Panc1 (cell line): ENCODE results near the gene KIAA0930. TPM values are rescaled to one million over a fixed set of nuclear protein-coding genes. Genes with fewer than 3 reads are reported as not detected.
"Not testable (repeated sequence)": the region's sequence is repeated elsewhere in the genome, so short reads cannot be mapped to it uniquely, and the experiment has no call there.

Experiments used
- ATAC-seq: fragments of 200-7000 bp; cut with Tn5 transposase; 2 replicates; pipeline ENCODE4 v1.9.1; 2020; ENCODE audit warnings: mild to moderate bottlenecking, moderate library complexity
- BruUV-seq: library from RNA; stranded (reverse); fragments of 400-500 nt; replicated peaks from 2 replicates; lab custom pipeline; 2021; lab: Mats Ljungman, UMichigan
- CTCF ChIA-PET: fragments of 300-600 bp; sonication (Branson Sonifier 250); formaldehyde crosslinking; loops from one replicate; lab custom pipeline; 2022; ENCODE audit warnings: antibody characterized with exemption; lab: Charles Lee
- POLR2A ChIA-PET: fragments of 300-600 bp; sonication (Branson Sonifier 250); formaldehyde crosslinking; loops from one replicate; lab custom pipeline; 2022; ENCODE audit warnings: antibody characterized with exemption; lab: Charles Lee
- DNase-seq: peaks from one replicate; pipeline ENCODE4 v3.0.0-alpha.2; 2010; ENCODE audit warnings: low read depth, low spot score
- H3K27ac ChIP-seq: 2 replicates; pipeline ENCODE4 v1.5.1; 2011; ENCODE audit warnings: mild to moderate bottlenecking, low read length, inconsistent platforms
- H3K27me3 ChIP-seq: fragments of 200-500 bp; sonication (Bioruptor generic); 2 replicates; pipeline ENCODE4 v1.6.0; 2014; ENCODE audit warnings: low read length, inconsistent platforms; ENCODE audit not compliant: control insufficient read depth, insufficient read depth
- H3K36me3 ChIP-seq: fragments of 200-500 bp; sonication (Bioruptor generic); 2 replicates; pipeline ENCODE4 v1.5.1; 2014; ENCODE audit warnings: inconsistent platforms, mild to moderate bottlenecking, low read length, moderate library complexity; ENCODE audit not compliant: control insufficient read depth, insufficient read depth
- H3K4me1 ChIP-seq: 2 replicates; pipeline ENCODE4 v1.5.1; 2011; ENCODE audit warnings: inconsistent platforms, mild to moderate bottlenecking, low read length, moderate library complexity; ENCODE audit not compliant: control insufficient read depth, insufficient read depth
- H3K4me3 ChIP-seq, 2 experiments: 2 replicates each; pipeline ENCODE4 v1.5.1; 2011 to 2012; ENCODE audit warnings: low read depth in 2 of 2, low read length in 2 of 2, mild to moderate bottlenecking in 2 of 2, inconsistent platforms in 1 of 2, moderate library complexity in 1 of 2
- H3K9me3 ChIP-seq: fragments of 200-500 bp; sonication (Bioruptor generic); 2 replicates; pipeline ENCODE4 v1.5.1; 2014; ENCODE audit warnings: low read depth, mild to moderate bottlenecking, inconsistent platforms, low read length, moderate library complexity; ENCODE audit not compliant: control insufficient read depth, insufficient read depth
- CTCF ChIP-seq: fragments of 450-650 bp; IDR thresholded peaks from 2 replicates; pipeline ENCODE4 v1.5.1; 2017; ENCODE audit warnings: mild to moderate bottlenecking
- POLR2AphosphoS5 ChIP-seq: IDR thresholded peaks from 2 replicates; pipeline ENCODE4 v1.6.1; 2012; ENCODE audit warnings: mild to moderate bottlenecking, low read depth, low read length, moderate library complexity
- REST ChIP-seq, 2 experiments: IDR thresholded peaks; 2 replicates each; pipeline ENCODE4 v1.6.1; 2011 to 2012; ENCODE audit warnings: low read depth in 2 of 2, control low read depth in 1 of 2, low read length in 1 of 2, mild to moderate bottlenecking in 1 of 2, moderate library complexity in 1 of 2; ENCODE audit not compliant: insufficient read depth in 1 of 2
- SIN3A ChIP-seq: IDR thresholded peaks from 2 replicates; pipeline ENCODE4 v1.6.1; 2012; ENCODE audit warnings: low read depth, mild to moderate bottlenecking, low read length, moderate library complexity, borderline replicate concordance; ENCODE audit not compliant: insufficient read depth
- TCF7L2 ChIP-seq: IDR thresholded peaks from 2 replicates; pipeline ENCODE4 v1.6.1; 2011; ENCODE audit warnings: mild to moderate bottlenecking, low read depth, low read length, inconsistent platforms
- in situ Hi-C: cut with HindIII; loops from 2 replicates; pipeline ENCODE4 v1.10.0; 2016; ENCODE audit warnings: low sequenced_read_pairs, low pct_unique_long_range_greater_than_20kb
- intact Hi-C: fragments of 100-400 bp; cut with micrococcal nuclease; formaldehyde crosslinking; loops from one replicate; pipeline ENCODE4 v1.10.0; 2022; ENCODE audit not compliant: unreplicated experiment
- total RNA-seq: library from RNA; stranded (reverse); gene quantifications from one replicate; pipeline ENCODE4 v1.2.1, GENCODE V29; 2021; ENCODE audit not compliant: unreplicated experiment

Gene KIAA0930
- total RNA-seq, 1 experiment from 2014 or later, result 42.5 TPM

DNA sequence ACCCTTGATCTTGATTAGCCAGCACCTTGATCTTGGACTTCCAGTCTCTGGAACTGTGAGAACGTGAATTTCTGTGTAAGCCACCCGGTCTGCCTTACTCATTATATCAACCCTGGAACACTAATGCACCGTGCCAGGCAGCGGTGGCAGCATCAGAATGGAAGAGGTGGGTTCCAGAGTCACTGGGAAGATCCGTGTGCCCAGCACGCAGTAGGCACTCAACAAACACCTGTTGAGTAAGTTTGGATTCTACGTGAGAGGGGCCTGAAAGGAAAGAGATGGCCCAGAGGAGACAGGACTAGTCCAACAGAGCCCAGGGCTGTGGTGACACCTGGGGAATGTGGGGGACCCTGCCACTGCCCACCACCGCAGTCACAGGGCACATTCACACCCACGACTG is 37.4 kb upstream of the KIAA0930 start:
- no peaks in the 10 kb centered on the region for H3K9me3 ChIP-seq
- ChIA-PET POLR2A (no interaction called here), CTCF (no interaction called here)
- H3K27me3 ChIP-seq, result no peaks in the 10 kb centered on the region
- no peak for TF ChIP-seq SIN3A
- no peak for TF ChIP-seq TCF7L2
- no peak for TF ChIP-seq CTCF
- no peak for TF ChIP-seq POLR2AphosphoS5
- DNase-seq, result no peak
- no peak overlapping the region for H3K4me3 ChIP-seq
- no peaks in the 10 kb centered on the region for H3K36me3 ChIP-seq
- H3K27ac ChIP-seq, result no peak overlapping the region
- intact Hi-C loops (no loop called here), in situ Hi-C loops (no loop called here)
- no peak for ATAC-seq
- no TSS peak for BruUV-seq
- no peaks in the 10 kb centered on the region; the same call in 1 of the 2 replicates for H3K4me1 ChIP-seq

DNA sequence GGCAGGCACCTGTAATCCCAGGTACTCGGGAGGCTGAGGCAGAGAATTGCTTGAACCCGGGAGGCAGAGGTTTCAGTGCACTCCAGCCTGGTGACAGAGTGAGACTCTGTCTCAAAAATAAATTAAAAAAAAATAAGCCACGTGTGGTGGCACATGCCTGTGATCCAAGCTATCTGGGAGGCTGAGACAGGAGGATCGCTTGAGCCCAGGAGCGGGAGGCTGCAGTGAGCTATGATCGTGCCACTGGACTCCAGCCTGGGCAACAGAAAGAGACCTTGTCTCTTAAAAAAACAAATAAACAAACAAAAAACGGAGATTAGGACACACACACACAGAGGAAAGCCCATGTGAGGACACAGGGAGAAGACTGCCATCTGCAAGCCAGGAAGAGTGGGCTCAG is 37.0 kb upstream of the KIAA0930 start:
- H3K27ac ChIP-seq, H3K27me3 ChIP-seq, ATAC-seq, H3K36me3 ChIP-seq, H3K4me3 ChIP-seq, intact Hi-C loops, DNase-seq, H3K9me3 ChIP-seq, in situ Hi-C loops, CTCF ChIA-PET, BruUV-seq, POLR2A ChIA-PET, H3K4me1 ChIP-seq: not testable (repeated sequence)

DNA sequence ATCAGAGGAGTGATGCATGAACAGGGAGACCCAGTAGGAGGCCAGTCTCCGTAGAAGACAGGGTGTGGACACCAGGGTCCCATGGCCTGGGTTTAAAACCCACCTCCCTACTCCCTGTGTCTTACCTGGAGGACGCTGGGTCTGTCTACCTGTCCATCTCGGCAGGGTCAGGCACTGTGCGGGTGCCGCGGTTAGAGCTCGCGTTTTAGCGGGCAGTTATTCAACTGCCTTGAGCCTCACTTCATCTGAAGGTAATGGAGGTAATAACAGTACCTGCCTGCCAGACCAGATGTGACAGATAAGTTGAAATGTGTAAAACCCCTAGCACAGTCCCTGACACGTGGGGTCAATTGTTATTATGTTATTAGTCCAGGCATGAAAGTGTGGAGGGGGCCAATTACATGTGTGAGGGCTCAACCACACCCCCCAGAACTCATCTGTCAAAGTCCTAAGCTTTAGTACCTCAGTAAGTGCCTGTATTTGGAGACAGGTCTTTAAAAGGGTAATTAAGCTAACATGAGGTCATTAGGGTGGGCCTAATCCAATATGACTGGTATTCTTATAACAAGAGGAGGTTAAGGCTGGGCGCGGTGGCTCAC is 35.9 kb upstream of the KIAA0930 start:
- no peak for TF ChIP-seq POLR2AphosphoS5
- TF ChIP-seq TCF7L2, result no peak
- TF ChIP-seq REST (IDR thresholded peaks at IDR 0.05; ENCODE audit: insufficient read depth in 1 of 2, low read depth in 2 of 2, low read length in 1 of 2), result no peak
- TF ChIP-seq SIN3A, result no peak
- no peak for TF ChIP-seq CTCF
- ChIA-PET POLR2A (no interaction called here), CTCF (no interaction called here)
- ATAC-seq, result no peak
- DNase-seq, result no peak
- Histone ChIP-seq H3K27ac (no peak overlapping the region), H3K4me1 (no peaks in the 10 kb centered on the region; the same call in none of the 2 replicates), H3K27me3 (no peaks in the 10 kb centered on the region), H3K9me3 (no peaks in the 10 kb centered on the region), H3K36me3 (no peaks in the 10 kb centered on the region), H3K4me3 (no peak overlapping the region)
- in situ Hi-C loops, result no loop called here
- intact Hi-C loops, result no loop called here
- no TSS peak for BruUV-seq
